ENCODE measurements around the gene SPOCK1.

Gene SPOCK1

GRCh38 chr5:137205231-137206027, 293.7 kb downstream of the SPOCK1 start:
- TF ChIP-seq CTCF (IDR thresholded peaks at IDR 0.05): no peak

- no peak for TF ChIP-seq CTCF (IDR thresholded peaks at IDR 0.05)
Observed at GRCh38 chr5:137203011-137203632, 296.0 kb downstream of the SPOCK1 start.

- TF ChIP-seq CTCF (IDR thresholded peaks at IDR 0.05): no peak
Observed at GRCh38 chr5:137201876-137202275, 297.2 kb downstream of the SPOCK1 start.

GRCh38 chr5:137200906-137201700, 298.0 kb downstream of the SPOCK1 start:
- TF ChIP-seq CTCF (IDR thresholded peaks at IDR 0.05): no peak

- no peak for TF ChIP-seq CTCF (IDR thresholded peaks at IDR 0.05)
Observed at GRCh38 chr5:137199966-137200365, 299.2 kb downstream of the SPOCK1 start.

- TF ChIP-seq CTCF (IDR thresholded peaks at IDR 0.05): no peak
Observed at GRCh38 chr5:137199201-137199600, 299.9 kb downstream of the SPOCK1 start.

- no peak for TF ChIP-seq CTCF (IDR thresholded peaks at IDR 0.05)
Observed at GRCh38 chr5:137195483-137195882, 303.6 kb downstream of the SPOCK1 start.
